GM18519 (cell line): ENCODE data around the gene APCDD1.

Experiments
- ATAC-seq: cut with Tn5 transposase; IDR thresholded peaks from one replicate; pipeline ENCODE4 v1.9.1; 2021; ENCODE audit warnings: mild to moderate bottlenecking, moderate library complexity; ENCODE audit not compliant: unreplicated experiment, low FRiP score

The APCDD1 gene

GRCh38 chr18:10430677-10431076 is 23.8 kb upstream of the APCDD1 start:
- no peak for ATAC-seq

- ATAC-seq = no peak
Measured at GRCh38 chr18:10431680-10432079, 22.8 kb upstream of the APCDD1 start.

- ATAC-seq = no peak
Measured at GRCh38 chr18:10432781-10433180, 21.7 kb upstream of the APCDD1 start.

GRCh38 chr18:10436160-10436559 is 18.3 kb upstream of the APCDD1 start:
- no peak for ATAC-seq

- ATAC-seq = no peak
Measured at GRCh38 chr18:10437837-10438236, 16.6 kb upstream of the APCDD1 start.

GRCh38 chr18:10439898-10440297 is 14.5 kb upstream of the APCDD1 start:
- ATAC-seq = no peak

- no peak for ATAC-seq
Measured at GRCh38 chr18:10440884-10441283, 13.6 kb upstream of the APCDD1 start.

- no peak for ATAC-seq
Measured at GRCh38 chr18:10441472-10441871, 13.0 kb upstream of the APCDD1 start.

GRCh38 chr18:10442551-10442971 is 11.9 kb upstream of the APCDD1 start:
- ATAC-seq = no peak

GRCh38 chr18:10443001-10443400 is 11.4 kb upstream of the APCDD1 start:
- no peak for ATAC-seq

- ATAC-seq = no peak
Measured at GRCh38 chr18:10444314-10445006, 10.0 kb upstream of the APCDD1 start.

- ATAC-seq = no peak
Measured at GRCh38 chr18:10449396-10449795, 5.0 kb upstream of the APCDD1 start.

GRCh38 chr18:10450986-10451385 is 3.4 kb upstream of the APCDD1 start:
- ATAC-seq = no peak

- no peak for ATAC-seq
Measured at GRCh38 chr18:10453261-10453805, 1.1 kb upstream of the APCDD1 start.

- no peak for ATAC-seq
Measured at GRCh38 chr18:10454681-10455557, 484 bp downstream of the APCDD1 start.

GRCh38 chr18:10455726-10456453 is 1.5 kb downstream of the APCDD1 start:
- ATAC-seq = no peak

GRCh38 chr18:10456718-10457117 is 2.3 kb downstream of the APCDD1 start:
- ATAC-seq = no peak

- ATAC-seq = no peak
Measured at GRCh38 chr18:10457128-10457527, 2.7 kb downstream of the APCDD1 start.

- no peak for ATAC-seq
Measured at GRCh38 chr18:10457767-10458166, 3.3 kb downstream of the APCDD1 start.

- no peak for ATAC-seq
Measured at GRCh38 chr18:10458691-10459090, 4.3 kb downstream of the APCDD1 start.

- ATAC-seq = no peak
Measured at GRCh38 chr18:10459587-10459986, 5.2 kb downstream of the APCDD1 start.
